Stomach smooth muscle (tissue), 2 donors: Measurements from ENCODE around the gene MVB12A.

Experiments
- H3K27ac ChIP-seq: one replicate; pipeline ENCODE4 v1.7.0; 2013; ENCODE audit warnings: mild to moderate bottlenecking, low read length, inconsistent platforms
- H3K27me3 ChIP-seq, 2 donors: one replicate each; pipeline ENCODE4 v1.7.0; 2013; ENCODE audit warnings: low read length in 2 of 2; ENCODE audit not compliant: insufficient read depth in 2 of 2, control insufficient read depth in 1 of 2
- H3K36me3 ChIP-seq, 2 donors: one replicate each; pipeline ENCODE4 v1.7.0; 2013; ENCODE audit warnings: low read length in 2 of 2; ENCODE audit not compliant: control insufficient read depth in 2 of 2, insufficient read depth in 2 of 2
- H3K4me1 ChIP-seq: one replicate; pipeline ENCODE4 v1.7.0; 2013; ENCODE audit warnings: low read length; ENCODE audit not compliant: control insufficient read depth, insufficient read depth
- H3K4me3 ChIP-seq, 2 donors: one replicate each; pipeline ENCODE4 v1.7.0; 2013; ENCODE audit warnings: low read length in 2 of 2
- H3K9ac ChIP-seq, 2 donors: one replicate each; pipeline ENCODE4 v1.7.0; 2013; ENCODE audit warnings: low read length in 2 of 2, mild to moderate bottlenecking in 1 of 2
- H3K9me3 ChIP-seq, 2 donors: one replicate each; pipeline ENCODE4 v1.7.0; 2013; ENCODE audit warnings: low read length in 2 of 2; ENCODE audit not compliant: control insufficient read depth in 2 of 2
- donor health status: healthy.
- donor health status: Pancreatic carcinoma.

The MVB12A gene

GRCh38 chr19:17391371-17392151 is 28.3 kb upstream of the MVB12A start:
- Histone ChIP-seq H3K4me3 (peak overlapping the region; percentile 66 to 69), H3K36me3 (no peaks in the 10 kb centered on the region), H3K27me3 (peaks cover 13 to 31% of the 10 kb centered on the region in 2 donors), H3K4me1 (peaks cover 17% of the 10 kb centered on the region), H3K9me3 (peaks cover 0 to 7% of the 10 kb centered on the region in 2 donors), H3K27ac (no peak overlapping the region), H3K9ac (peak overlapping the region in 1 of 2 donors; percentile 29)

DNA sequence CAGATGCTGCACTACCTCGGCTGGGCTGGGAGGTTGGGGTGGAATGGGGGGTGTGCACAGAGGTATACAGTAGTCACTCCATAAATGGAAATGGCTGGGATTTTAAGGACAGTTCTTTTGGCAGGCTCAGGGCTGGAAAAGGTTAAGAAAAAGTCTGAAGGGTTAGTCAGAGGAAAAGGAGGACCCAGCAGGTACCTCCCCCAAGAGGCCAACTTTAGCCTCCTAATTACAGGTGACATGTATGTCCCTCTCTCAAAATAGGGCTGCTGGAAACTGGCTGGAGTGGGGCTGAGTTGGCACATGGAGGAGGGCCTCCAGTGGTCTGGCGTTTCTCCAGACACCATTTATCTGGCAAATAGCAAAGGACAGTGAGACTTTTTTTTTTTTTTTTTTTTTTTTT is 26.8 kb upstream of the MVB12A start:
- Histone ChIP-seq H3K4me3 (no peak overlapping the region), H3K9ac (no peak overlapping the region), H3K4me1 (peaks cover 17% of the 10 kb centered on the region), H3K27me3 (peaks cover 13 to 36% of the 10 kb centered on the region in 2 donors), H3K36me3 (no peaks in the 10 kb centered on the region), H3K27ac (no peak overlapping the region), H3K9me3 (peaks cover 0 to 7% of the 10 kb centered on the region in 2 donors)

GRCh38 chr19:17393914-17394313 is 25.9 kb upstream of the MVB12A start, which contains the start of gene CCDC194:
Gene CCDC194, minus strand, starts transcription at chr19:17394196. Its CDS starts 38 bp downstream, at chr19:17394158.
- Histone ChIP-seq H3K4me3 (no peak within 1 kb of the TSS), H3K27ac (no peak within 1 kb of the TSS), H3K4me1 (peaks cover 17% of the 10 kb centered on the region), H3K27me3 (peaks cover 13 to 36% of the 10 kb centered on the region in 2 donors), H3K9ac (no peak within 1 kb of the TSS), H3K36me3 (no peaks in the 10 kb centered on the region), H3K9me3 (peaks cover 0 to 6% of the 10 kb centered on the region in 2 donors)

GRCh38 chr19:17394891-17395415 is 24.9 kb upstream of the MVB12A start:
- Histone ChIP-seq H3K27ac (no peak overlapping the region), H3K36me3 (no peaks in the 10 kb centered on the region), H3K9me3 (no peaks in the 10 kb centered on the region), H3K9ac (no peak overlapping the region), H3K4me1 (peaks cover 17% of the 10 kb centered on the region), H3K27me3 (peaks cover 13 to 36% of the 10 kb centered on the region in 2 donors), H3K4me3 (no peak overlapping the region)

DNA sequence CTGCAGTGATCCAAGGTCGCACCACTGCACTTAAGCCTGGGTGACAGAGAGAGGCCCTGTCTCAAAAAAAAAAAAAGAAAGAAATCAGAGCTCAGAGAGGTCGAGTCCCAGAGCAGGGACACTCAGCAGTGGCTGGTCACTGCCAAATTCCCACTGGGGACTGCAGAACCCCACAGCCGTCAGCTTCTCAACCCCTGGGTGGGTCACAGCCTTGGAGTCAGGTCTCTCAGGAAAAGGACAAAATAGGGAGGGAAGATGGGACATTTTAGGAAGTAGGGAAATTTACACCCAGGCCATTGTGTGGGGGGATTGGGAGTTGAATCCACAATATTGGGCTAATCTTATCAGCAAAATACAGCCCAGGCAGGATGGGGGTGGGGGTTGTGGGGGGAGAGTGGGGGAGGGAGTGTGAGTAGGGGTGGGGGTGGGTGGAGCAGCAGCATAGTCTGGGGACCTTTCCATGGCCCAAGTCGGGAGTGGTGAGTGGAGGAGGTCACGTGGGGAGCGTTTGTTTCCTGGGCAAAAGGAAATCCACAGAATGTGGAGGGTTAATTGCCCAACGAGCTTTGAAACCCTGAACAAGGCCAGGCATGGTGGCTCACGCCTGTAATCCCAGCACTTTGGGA is 20.8 kb upstream of the MVB12A start:
- Histone ChIP-seq H3K36me3 (no peaks in the 10 kb centered on the region), H3K9me3 (no peaks in the 10 kb centered on the region), H3K4me3 (no peak overlapping the region), H3K4me1 (peaks cover 2% of the 10 kb centered on the region), H3K27me3 (peaks cover 8 to 15% of the 10 kb centered on the region in 2 donors), H3K27ac (no peak overlapping the region), H3K9ac (no peak overlapping the region)

DNA sequence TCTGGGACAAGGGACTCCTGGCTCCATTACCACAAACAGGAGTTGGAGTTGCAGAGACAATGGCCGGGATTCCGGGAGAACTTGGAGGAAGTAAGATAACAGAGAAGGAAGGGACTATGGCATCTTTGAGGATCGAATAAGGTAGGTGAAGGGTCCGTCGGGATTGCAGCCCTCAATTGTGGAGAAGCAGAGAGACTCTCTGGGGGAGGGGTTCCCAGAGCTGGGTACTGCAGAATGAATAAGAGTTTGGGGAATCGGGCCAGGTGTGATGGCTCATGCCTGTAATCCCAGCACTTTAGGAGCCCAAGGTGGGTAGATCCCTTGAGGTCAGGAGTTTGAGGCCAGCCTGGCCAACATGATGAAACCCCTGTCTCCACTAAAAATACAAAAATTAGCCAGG is 18.2 kb upstream of the MVB12A start:
- Histone ChIP-seq H3K9me3 (no peaks in the 10 kb centered on the region), H3K9ac (no peak overlapping the region), H3K27me3 (peaks cover 0 to 4% of the 10 kb centered on the region in 2 donors), H3K36me3 (no peaks in the 10 kb centered on the region), H3K27ac (no peak overlapping the region), H3K4me1 (peaks cover 10% of the 10 kb centered on the region), H3K4me3 (no peak overlapping the region)

- Histone ChIP-seq H3K4me3 (no peak overlapping the region), H3K27ac (no peak overlapping the region), H3K36me3 (no peaks in the 10 kb centered on the region), H3K4me1 (peaks cover 10% of the 10 kb centered on the region), H3K9me3 (no peaks in the 10 kb centered on the region), H3K9ac (no peak overlapping the region), H3K27me3 (no peaks in the 10 kb centered on the region)
Observed at GRCh38 chr19:17402982-17403855, 16.6 kb upstream of the MVB12A start.

DNA sequence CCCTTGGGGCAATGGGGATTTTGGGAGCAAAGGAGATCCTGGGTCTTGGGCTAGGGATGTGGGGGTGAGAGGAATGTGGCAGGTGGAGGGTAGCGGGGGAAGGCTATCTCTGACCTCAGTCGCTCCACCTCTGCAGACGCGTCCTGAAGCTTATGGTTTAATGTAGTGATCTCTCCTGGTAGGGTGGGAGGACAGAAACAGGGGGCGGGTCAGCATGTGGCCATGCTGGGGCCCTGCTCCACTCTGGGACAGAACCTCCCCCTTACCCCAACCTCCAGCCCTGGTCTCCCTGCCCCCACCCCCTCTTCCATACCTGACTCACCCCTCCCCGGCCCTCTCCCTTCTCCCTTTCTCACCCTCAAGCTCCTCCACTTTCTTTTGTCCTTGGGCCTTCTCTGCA is 15.8 kb upstream of the MVB12A start:
- peaks cover 10% of the 10 kb centered on the region for H3K4me1 ChIP-seq
- no peak overlapping the region for H3K27ac ChIP-seq
- no peaks in the 10 kb centered on the region for H3K9me3 ChIP-seq
- peak overlapping the region in 1 of 2 donors; percentile 69 for H3K4me3 ChIP-seq
- H3K9ac ChIP-seq: no peak overlapping the region
- no peaks in the 10 kb centered on the region for H3K27me3 ChIP-seq
- H3K36me3 ChIP-seq: no peaks in the 10 kb centered on the region

DNA sequence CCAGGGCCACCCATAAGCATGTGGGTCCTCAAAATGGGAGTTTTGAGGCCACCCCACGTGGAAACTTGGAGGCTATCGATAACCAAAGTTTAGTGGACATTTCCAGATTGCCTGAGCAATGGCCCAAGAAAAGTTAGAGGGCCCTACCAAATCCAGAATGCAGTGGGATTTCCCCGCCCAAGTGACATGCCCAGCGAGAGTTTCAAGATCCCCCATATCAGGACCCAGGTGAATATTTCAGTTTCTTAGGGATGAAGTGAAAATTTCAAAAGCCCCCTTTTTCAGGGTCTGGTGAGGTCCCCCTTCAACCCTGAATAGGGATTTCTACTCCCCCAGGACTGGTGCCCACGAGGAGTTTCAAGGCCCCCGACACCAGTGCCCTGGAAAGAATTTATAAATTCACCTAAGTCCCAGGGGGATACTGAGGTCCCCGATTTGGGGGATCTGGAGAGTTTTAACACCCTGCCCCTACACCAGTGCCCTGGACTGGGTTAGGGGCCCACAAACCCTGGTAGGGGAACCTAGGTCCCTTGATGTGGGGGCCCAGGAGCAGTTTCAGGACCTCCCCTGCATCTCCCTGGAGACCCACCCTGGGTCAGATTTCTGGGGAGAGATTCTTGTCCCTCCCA is 15.1 kb upstream of the MVB12A start:
- H3K4me3 ChIP-seq: peak overlapping the region in 1 of 2 donors; percentile 69
- no peaks in the 10 kb centered on the region for H3K27me3 ChIP-seq
- no peaks in the 10 kb centered on the region for H3K9me3 ChIP-seq
- H3K4me1 ChIP-seq: peaks cover 10% of the 10 kb centered on the region
- H3K27ac ChIP-seq: peak overlapping the region; percentile 37
- no peaks in the 10 kb centered on the region for H3K36me3 ChIP-seq
- peak overlapping the region in 1 of 2 donors; percentile 31 for H3K9ac ChIP-seq
